Measurements from ENCODE around the gene ELAVL4. TPM values are rescaled to one million over a fixed set of nuclear protein-coding genes. Genes with fewer than 3 reads are reported as not detected.

The ELAVL4 gene
- polyA plus RNA-seq, 3 donors = not detected

- Histone ChIP-seq H3K27me3 (ENCODE audit: control insufficient read depth in 2 of 2, insufficient read depth in 2 of 2, low read length in 2 of 2) (peaks cover 2 to 4% of the 10 kb centered on the region in 2 donors), H3K4me3 (replicated peaks in 1 of 3; ENCODE audit: low read depth in 2 of 3, low read length in 3 of 3) (no peak overlapping the region), H4K20me1 (ENCODE audit: insufficient read depth, low read length) (no peaks in the 10 kb centered on the region), H2AFZ (ENCODE audit: insufficient read depth, low read depth, low read length, poor library complexity, severe bottlenecking) (no peak overlapping the region), H3K27ac (ENCODE audit: low read depth in 1 of 2, low read length in 2 of 2) (no peak overlapping the region), H3K4me2 (replicated peaks; ENCODE audit: extremely low read depth, low read length, poor library complexity, severe bottlenecking) (no peak overlapping the region), H3K4me1 (ENCODE audit: control insufficient read depth in 1 of 2, insufficient read depth in 2 of 2, low read length in 2 of 2) (peaks cover 21 to 22% of the 10 kb centered on the region in 2 donors), H3K36me3 (replicated peaks in 1 of 2; ENCODE audit: control insufficient read depth in 1 of 2, insufficient read depth in 2 of 2, low read length in 2 of 2) (no peaks in the 10 kb centered on the region), H3K79me2 (ENCODE audit: insufficient read depth, low read length) (no peaks in the 10 kb centered on the region), H3K9ac (ENCODE audit: insufficient read depth, low read length, poor library complexity, severe bottlenecking) (no peak overlapping the region), H3K9me3 (replicated peaks in 1 of 2; ENCODE audit: control insufficient read depth in 1 of 2, insufficient read depth in 1 of 2, low read length in 2 of 2) (peaks cover 0 to 4% of the 10 kb centered on the region in 2 donors)
- no peak overlapping the region for H3K27ac Mint-ChIP-seq
- peaks cover 27% of the 10 kb centered on the region for H3K4me1 Mint-ChIP-seq
- H3K36me3 Mint-ChIP-seq = no peaks in the 10 kb centered on the region
- H3K4me3 Mint-ChIP-seq = peak overlapping the region in 1 of 2 donors; percentile 81
- no peak for TF ChIP-seq CTCF (IDR thresholded peaks at IDR 0.05)
- no peak for DNase-seq
- H3K27me3 Mint-ChIP-seq (ENCODE audit: low read depth in 3 of 3) = peaks cover 10 to 20% (median 18%) of the 10 kb centered on the region in 3 donors
- whole genome bisulfite sequencing (ENCODE audit: insufficient coverage) = no CpG with 5 or more reads among the region's 3 CpGs
- intact Hi-C loops (cut with micrococcal nuclease) = no loop called here
- peaks cover 0 to 3% (median 0%) of the 10 kb centered on the region in 7 donors for H3K9me3 Mint-ChIP-seq
Observed at GRCh38 chr1:50111503-50111902, 2.8 kb downstream of the ELAVL4 start.

DNA sequence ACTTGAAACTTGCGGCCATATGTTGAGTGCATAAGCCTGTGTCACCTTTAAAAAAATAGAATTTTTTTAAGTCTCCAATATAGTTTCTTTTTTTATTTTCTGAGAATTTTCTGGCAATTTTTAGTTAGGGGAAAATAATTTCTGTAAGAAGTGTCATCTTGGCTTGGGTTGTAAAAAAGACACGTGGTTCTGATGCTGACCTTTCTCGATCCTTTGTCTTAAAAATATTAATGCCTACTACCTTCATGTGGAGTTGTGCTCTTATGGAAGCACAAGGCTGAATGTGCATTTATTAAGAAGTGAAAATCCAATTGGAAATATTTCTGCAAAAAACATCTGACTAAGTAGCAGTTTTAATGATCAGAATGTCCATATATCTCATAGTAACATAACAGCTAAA, 3.5 kb downstream of the ELAVL4 start:
- peaks cover 0 to 3% (median 0%) of the 10 kb centered on the region in 7 donors for H3K9me3 Mint-ChIP-seq
- Histone ChIP-seq H3K4me2 (replicated peaks; ENCODE audit: extremely low read depth, low read length, poor library complexity, severe bottlenecking) (no peak overlapping the region), H3K9me3 (replicated peaks in 1 of 2; ENCODE audit: control insufficient read depth in 1 of 2, insufficient read depth in 1 of 2, low read length in 2 of 2) (peaks cover 0 to 4% of the 10 kb centered on the region in 2 donors), H4K20me1 (ENCODE audit: insufficient read depth, low read length) (no peaks in the 10 kb centered on the region), H3K4me1 (ENCODE audit: control insufficient read depth in 1 of 2, insufficient read depth in 2 of 2, low read length in 2 of 2) (peaks cover 21 to 22% of the 10 kb centered on the region in 2 donors), H3K79me2 (ENCODE audit: insufficient read depth, low read length) (no peaks in the 10 kb centered on the region), H2AFZ (ENCODE audit: insufficient read depth, low read depth, low read length, poor library complexity, severe bottlenecking) (no peak overlapping the region), H3K36me3 (replicated peaks in 1 of 2; ENCODE audit: control insufficient read depth in 1 of 2, insufficient read depth in 2 of 2, low read length in 2 of 2) (no peaks in the 10 kb centered on the region), H3K9ac (ENCODE audit: insufficient read depth, low read length, poor library complexity, severe bottlenecking) (no peak overlapping the region), H3K27me3 (ENCODE audit: control insufficient read depth in 2 of 2, insufficient read depth in 2 of 2, low read length in 2 of 2) (peaks cover 2 to 4% of the 10 kb centered on the region in 2 donors), H3K27ac (ENCODE audit: low read depth in 1 of 2, low read length in 2 of 2) (no peak overlapping the region), H3K4me3 (replicated peaks in 1 of 3; ENCODE audit: low read depth in 2 of 3, low read length in 3 of 3) (no peak overlapping the region)
- WGBS (ENCODE audit: insufficient coverage) = no CpG with 5 or more reads among the region's 3 CpGs
- H3K4me3 Mint-ChIP-seq = no peak overlapping the region
- TF ChIP-seq CTCF (IDR thresholded peaks at IDR 0.05) = no peak
- DNase-seq = no peak
- no peaks in the 10 kb centered on the region for H3K36me3 Mint-ChIP-seq
- intact Hi-C loops (cut with micrococcal nuclease) = no loop called here
- H3K27me3 Mint-ChIP-seq (ENCODE audit: low read depth in 3 of 3) = peaks cover 10 to 20% (median 18%) of the 10 kb centered on the region in 3 donors
- H3K27ac Mint-ChIP-seq = no peak overlapping the region
- H3K4me1 Mint-ChIP-seq = peaks cover 27% of the 10 kb centered on the region

Data from CD14-positive monocyte (primary cell).